Measurements from ENCODE around the gene PTPN11. TPM values are rescaled to one million over a fixed set of nuclear protein-coding genes. Genes with fewer than 3 reads are reported as not detected.
"Not testable (repeated sequence)": the region's sequence is repeated elsewhere in the genome, so short reads cannot be mapped to it uniquely, and the experiment has no call there.

Gene PTPN11
- total RNA-seq, 1 experiment from 2014 or later, result 153 TPM

DNA sequence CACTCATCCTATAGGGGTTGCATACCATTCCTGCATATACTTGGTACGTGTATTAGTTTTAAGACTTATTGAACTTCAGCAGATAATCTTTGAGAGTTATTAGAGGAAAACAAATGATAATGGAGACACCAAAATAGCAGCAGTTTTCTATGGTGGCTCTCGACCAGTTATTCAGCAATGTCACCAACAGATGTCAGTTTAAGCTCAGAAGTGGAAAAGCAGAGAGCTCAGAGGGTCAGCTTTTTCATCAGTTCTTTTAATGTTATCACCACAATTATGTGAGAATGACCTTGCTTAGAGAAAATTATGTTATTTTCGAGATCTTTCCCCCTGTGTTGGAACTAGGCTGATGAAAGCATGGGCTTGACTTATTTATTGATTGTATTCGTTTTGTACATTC is 32.0 kb downstream of the PTPN11 start:
- CTCF ChIA-PET, result interaction anchor here (0.6 kb wide), 1 partner anchor 378 kb away, joined by 3 read pairs; no protein-coding TSS in a partner anchor
- no peaks in the 10 kb centered on the region for H3K4me1 Mint-ChIP-seq (ENCODE audit: low read depth, unreplicated experiment)
- no peak for DNase-seq
- H3K27me3 ChIP-seq (replicated peaks; ENCODE audit: control insufficient read depth, insufficient read depth, low read length), result no peaks in the 10 kb centered on the region
- H3K27ac Mint-ChIP-seq (ENCODE audit: unreplicated experiment), result no peak overlapping the region
- no peaks in the 10 kb centered on the region for H3K27me3 Mint-ChIP-seq (ENCODE audit: insufficient read depth, unreplicated experiment)
- POLR2A ChIA-PET, result no interaction called here
- no peaks in the 10 kb centered on the region for H3K9me3 ChIP-seq
- BruUV-seq (replicated peaks), result no TSS peak
- H3K9me3 Mint-ChIP-seq (ENCODE audit: unreplicated experiment), result no peaks in the 10 kb centered on the region
- intact Hi-C loops (cut with micrococcal nuclease; ENCODE audit: unreplicated experiment), result no loop called here
- H3K36me3 ChIP-seq (ENCODE audit: control insufficient read depth, insufficient read depth, low read length), result no peaks in the 10 kb centered on the region
- TF ChIP-seq, protein P1, sequence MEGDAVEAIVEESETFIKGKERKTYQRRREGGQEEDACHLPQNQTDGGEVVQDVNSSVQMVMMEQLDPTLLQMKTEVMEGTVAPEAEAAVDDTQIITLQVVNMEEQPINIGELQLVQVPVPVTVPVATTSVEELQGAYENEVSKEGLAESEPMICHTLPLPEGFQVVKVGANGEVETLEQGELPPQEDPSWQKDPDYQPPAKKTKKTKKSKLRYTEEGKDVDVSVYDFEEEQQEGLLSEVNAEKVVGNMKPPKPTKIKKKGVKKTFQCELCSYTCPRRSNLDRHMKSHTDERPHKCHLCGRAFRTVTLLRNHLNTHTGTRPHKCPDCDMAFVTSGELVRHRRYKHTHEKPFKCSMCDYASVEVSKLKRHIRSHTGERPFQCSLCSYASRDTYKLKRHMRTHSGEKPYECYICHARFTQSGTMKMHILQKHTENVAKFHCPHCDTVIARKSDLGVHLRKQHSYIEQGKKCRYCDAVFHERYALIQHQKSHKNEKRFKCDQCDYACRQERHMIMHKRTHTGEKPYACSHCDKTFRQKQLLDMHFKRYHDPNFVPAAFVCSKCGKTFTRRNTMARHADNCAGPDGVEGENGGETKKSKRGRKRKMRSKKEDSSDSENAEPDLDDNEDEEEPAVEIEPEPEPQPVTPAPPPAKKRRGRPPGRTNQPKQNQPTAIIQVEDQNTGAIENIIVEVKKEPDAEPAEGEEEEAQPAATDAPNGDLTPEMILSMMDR (IDR thresholded peaks at IDR 0.05; ENCODE audit: insufficient read depth in 1 of 2, low read depth in 1 of 2, low read length in 1 of 2, severe bottlenecking in 1 of 2, unreplicated experiment in 1 of 2), result no peak
- no peaks in the 10 kb centered on the region for H3K4me1 ChIP-seq
- H3K4me3 ChIP-seq (ENCODE audit: low read depth, low read length), result no peak overlapping the region
- H3K4me3 Mint-ChIP-seq (ENCODE audit: unreplicated experiment), result no peak overlapping the region
- peaks cover 76% of the 10 kb centered on the region for H3K36me3 Mint-ChIP-seq (ENCODE audit: insufficient read depth, unreplicated experiment)

DNA sequence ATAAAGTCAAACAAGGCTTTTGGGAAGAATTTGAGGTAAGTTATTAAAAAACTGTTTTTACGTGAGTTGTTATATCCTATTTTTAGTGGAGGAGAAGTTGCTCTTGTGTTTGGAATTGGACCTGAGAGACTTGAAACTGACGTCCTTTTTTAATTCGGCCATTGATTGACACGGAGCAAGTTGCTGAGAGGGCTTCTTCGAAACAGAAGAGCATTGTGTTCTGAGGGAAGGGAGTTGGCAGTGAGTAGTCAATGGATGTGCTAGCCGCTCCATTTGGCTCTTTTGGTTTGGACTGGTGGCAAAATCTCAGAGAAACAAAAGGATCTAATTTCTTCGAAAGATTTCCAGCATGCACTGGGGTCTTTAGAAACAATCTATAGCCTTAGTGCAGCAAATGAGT is 37.3 kb downstream of the PTPN11 start:
- DNase-seq, result no peak
- H3K4me3 ChIP-seq (ENCODE audit: low read depth, low read length), result no peak overlapping the region
- no peaks in the 10 kb centered on the region for H3K4me1 ChIP-seq
- Mint-ChIP-seq H3K27me3 (ENCODE audit: insufficient read depth, unreplicated experiment) (no peaks in the 10 kb centered on the region), H3K4me1 (ENCODE audit: low read depth, unreplicated experiment) (no peaks in the 10 kb centered on the region), H3K4me3 (ENCODE audit: unreplicated experiment) (no peak overlapping the region), H3K36me3 (ENCODE audit: insufficient read depth, unreplicated experiment) (peaks cover 81% of the 10 kb centered on the region), H3K27ac (ENCODE audit: unreplicated experiment) (no peak overlapping the region), H3K9me3 (ENCODE audit: unreplicated experiment) (no peaks in the 10 kb centered on the region)
- H3K27me3 ChIP-seq (replicated peaks; ENCODE audit: control insufficient read depth, insufficient read depth, low read length), result no peaks in the 10 kb centered on the region
- intact Hi-C loops (cut with micrococcal nuclease; ENCODE audit: unreplicated experiment), result no loop called here
- H3K9me3 ChIP-seq, result no peaks in the 10 kb centered on the region
- no TSS peak for BruUV-seq (replicated peaks)
- CTCF ChIA-PET, result no interaction called here
- TF ChIP-seq, protein P1 (IDR thresholded peaks at IDR 0.05; ENCODE audit: insufficient read depth in 1 of 2, low read depth in 1 of 2, low read length in 1 of 2, severe bottlenecking in 1 of 2, unreplicated experiment in 1 of 2), result no peak
- H3K36me3 ChIP-seq (ENCODE audit: control insufficient read depth, insufficient read depth, low read length), result no peaks in the 10 kb centered on the region; the same call in 1 of the 2 replicates
- POLR2A ChIA-PET, result no interaction called here

DNA sequence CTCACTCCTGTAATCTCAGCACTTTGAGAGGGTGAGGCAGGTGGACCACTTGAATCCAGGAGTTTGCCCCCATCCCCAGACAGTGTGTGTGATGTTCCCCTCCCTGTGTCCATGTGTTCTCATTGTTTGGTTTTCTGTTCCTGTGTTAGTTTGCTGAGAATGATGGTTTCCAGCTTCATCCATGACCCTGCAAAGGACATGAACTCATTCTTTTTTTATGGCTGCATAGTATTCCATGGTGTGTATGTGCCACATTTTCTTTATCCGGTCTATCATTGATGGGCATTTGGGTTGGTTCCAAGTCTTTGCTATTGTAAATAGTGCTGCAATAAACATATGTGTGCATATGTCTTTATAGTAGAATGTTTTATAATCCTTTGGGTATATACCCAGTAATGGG is 38.4 kb downstream of the PTPN11 start:
- H3K27ac Mint-ChIP-seq (ENCODE audit: unreplicated experiment); H3K4me3 Mint-ChIP-seq (ENCODE audit: unreplicated experiment); DNase-seq; H3K9me3 Mint-ChIP-seq (ENCODE audit: unreplicated experiment); BruUV-seq (replicated peaks); H3K4me1 Mint-ChIP-seq (ENCODE audit: low read depth, unreplicated experiment); H3K27me3 Mint-ChIP-seq (ENCODE audit: insufficient read depth, unreplicated experiment); H3K9me3 ChIP-seq; H3K27me3 ChIP-seq (replicated peaks; ENCODE audit: control insufficient read depth, insufficient read depth, low read length); H3K36me3 ChIP-seq (ENCODE audit: control insufficient read depth, insufficient read depth, low read length); H3K4me1 ChIP-seq; H3K4me3 ChIP-seq (ENCODE audit: low read depth, low read length); CTCF ChIA-PET; intact Hi-C loops (cut with micrococcal nuclease; ENCODE audit: unreplicated experiment); POLR2A ChIA-PET: not testable (repeated sequence)
- peaks cover 78% of the 10 kb centered on the region for H3K36me3 Mint-ChIP-seq (ENCODE audit: insufficient read depth, unreplicated experiment)

DNA sequence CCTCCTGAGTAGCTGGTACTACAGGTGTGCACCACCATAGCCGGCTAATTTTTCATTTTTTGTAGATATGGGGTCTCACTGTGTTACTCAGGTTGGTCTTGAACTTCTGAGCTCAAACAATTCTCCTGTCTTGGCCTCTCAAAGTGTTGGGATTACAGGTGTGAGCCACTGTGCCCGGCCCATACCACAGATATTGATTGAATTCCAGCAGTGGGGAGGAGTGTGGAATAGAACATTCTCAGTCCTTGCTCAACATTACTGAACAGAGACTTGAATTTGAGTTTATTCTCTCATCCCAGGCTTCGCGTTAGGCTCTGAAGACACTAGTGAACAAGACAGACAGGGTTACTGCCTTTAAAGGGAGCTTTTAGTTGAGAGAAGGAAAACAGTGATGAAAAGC is 39.6 kb downstream of the PTPN11 start:
- H3K9me3 ChIP-seq, result no peaks in the 10 kb centered on the region
- no peaks in the 10 kb centered on the region; the same call in 1 of the 2 replicates for H3K36me3 ChIP-seq (ENCODE audit: control insufficient read depth, insufficient read depth, low read length)
- ChIA-PET POLR2A (no interaction called here), CTCF (no interaction called here)
- no peak for DNase-seq
- Mint-ChIP-seq H3K4me1 (ENCODE audit: low read depth, unreplicated experiment) (no peaks in the 10 kb centered on the region), H3K9me3 (ENCODE audit: unreplicated experiment) (no peaks in the 10 kb centered on the region), H3K36me3 (ENCODE audit: insufficient read depth, unreplicated experiment) (peaks cover 69% of the 10 kb centered on the region), H3K27ac (ENCODE audit: unreplicated experiment) (no peak overlapping the region), H3K27me3 (ENCODE audit: insufficient read depth, unreplicated experiment) (no peaks in the 10 kb centered on the region), H3K4me3 (ENCODE audit: unreplicated experiment) (no peak overlapping the region)
- H3K4me1 ChIP-seq, result no peaks in the 10 kb centered on the region
- intact Hi-C loops (cut with micrococcal nuclease; ENCODE audit: unreplicated experiment), result no loop called here
- TF ChIP-seq, protein P1 (IDR thresholded peaks at IDR 0.05; ENCODE audit: insufficient read depth in 1 of 2, low read depth in 1 of 2, low read length in 1 of 2, severe bottlenecking in 1 of 2, unreplicated experiment in 1 of 2), result no peak
- no peak overlapping the region for H3K4me3 ChIP-seq (ENCODE audit: low read depth, low read length)
- H3K27me3 ChIP-seq (replicated peaks; ENCODE audit: control insufficient read depth, insufficient read depth, low read length), result no peaks in the 10 kb centered on the region
- BruUV-seq (replicated peaks), result no TSS peak
